ENCODE results near the gene WDR70.

Gene WDR70

DNA sequence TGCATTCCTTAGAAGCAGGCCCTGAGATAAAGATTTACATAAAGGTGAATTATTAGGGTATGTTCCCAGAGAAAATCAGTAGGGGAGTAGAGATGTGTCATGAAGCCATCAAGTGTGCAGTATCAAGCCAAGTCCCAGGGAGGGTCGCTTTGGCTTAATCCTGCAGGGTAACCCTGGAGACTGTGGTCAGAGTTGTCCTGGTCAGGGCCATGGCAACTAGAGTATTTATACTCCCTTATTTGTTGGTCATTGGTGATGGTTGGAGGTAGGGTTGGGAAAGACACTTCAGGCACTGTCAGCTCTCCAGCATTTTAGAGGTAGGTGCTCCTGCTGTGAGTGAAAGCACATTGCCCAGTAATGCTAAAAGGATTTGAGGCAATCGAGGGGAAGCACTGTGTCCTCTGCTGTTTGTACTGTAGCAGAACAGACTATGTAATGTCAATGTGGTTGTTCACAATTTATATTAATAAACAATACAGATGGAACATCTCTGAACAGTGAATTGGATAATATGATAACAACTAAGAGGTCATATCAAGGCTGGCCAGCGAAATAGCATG, 351.9 kb downstream of the WDR70 start:
- TF ChIP-seq FOXK2 (IDR thresholded peaks at IDR 0.05): no peak
- no peak for TF ChIP-seq SUZ12 (IDR thresholded peaks at IDR 0.05)
- TF ChIP-seq CTBP1 (IDR thresholded peaks at IDR 0.05; ENCODE audit: borderline replicate concordance): no peak
- no peak for TF ChIP-seq FOXA1 (IDR thresholded peaks at IDR 0.05)
- DNase-seq (ENCODE audit: extremely low spot score): no peak
- ChIA-PET CTCF (no interaction called here), POLR2A (no interaction called here)

DNA sequence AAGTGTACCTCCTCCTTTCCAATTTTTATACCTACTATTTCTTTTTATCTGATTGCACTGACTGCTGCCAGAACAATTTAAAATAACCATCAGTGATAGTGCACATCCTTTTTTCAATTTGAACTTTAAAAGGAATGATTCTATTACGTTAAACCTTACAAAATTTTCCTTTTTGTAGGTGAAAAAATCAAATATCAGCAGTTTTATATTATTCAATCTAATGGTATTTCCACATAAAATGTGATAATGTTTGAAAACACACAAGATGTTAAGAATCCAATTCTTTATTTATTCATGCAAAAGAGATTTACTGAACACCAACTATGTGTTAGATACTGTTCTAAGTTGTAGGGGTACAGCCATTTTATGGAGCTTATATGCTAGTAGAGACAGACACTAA, 355.0 kb downstream of the WDR70 start:
- TF ChIP-seq BHLHE40 (IDR thresholded peaks at IDR 0.05; ENCODE audit: borderline replicate concordance) (no peak), ARNT (IDR thresholded peaks at IDR 0.05) (no peak), LEF1 (IDR thresholded peaks at IDR 0.05; ENCODE audit: borderline replicate concordance) (no peak), NFRKB (IDR thresholded peaks at IDR 0.05) (no peak), HDGF (IDR thresholded peaks at IDR 0.05; ENCODE audit: borderline replicate concordance) (no peak), FOXK2 (IDR thresholded peaks at IDR 0.05) (no peak), ZNF384 (IDR thresholded peaks at IDR 0.05) (no peak), L3MBTL2 (conservative IDR thresholded peaks at IDR 0.05) (no peak), ELF4 (IDR thresholded peaks at IDR 0.05) (no peak), TARDBP (IDR thresholded peaks at IDR 0.05) (no peak), SP1 (IDR thresholded peaks at IDR 0.05) (no peak), FOXA1 (IDR thresholded peaks at IDR 0.05) (no peak)
- TF ChIP-seq, protein P1, sequence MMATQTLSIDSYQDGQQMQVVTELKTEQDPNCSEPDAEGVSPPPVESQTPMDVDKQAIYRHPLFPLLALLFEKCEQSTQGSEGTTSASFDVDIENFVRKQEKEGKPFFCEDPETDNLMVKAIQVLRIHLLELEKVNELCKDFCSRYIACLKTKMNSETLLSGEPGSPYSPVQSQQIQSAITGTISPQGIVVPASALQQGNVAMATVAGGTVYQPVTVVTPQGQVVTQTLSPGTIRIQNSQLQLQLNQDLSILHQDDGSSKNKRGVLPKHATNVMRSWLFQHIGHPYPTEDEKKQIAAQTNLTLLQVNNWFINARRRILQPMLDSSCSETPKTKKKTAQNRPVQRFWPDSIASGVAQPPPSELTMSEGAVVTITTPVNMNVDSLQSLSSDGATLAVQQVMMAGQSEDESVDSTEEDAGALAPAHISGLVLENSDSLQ (IDR thresholded peaks at IDR 0.05): no peak
- ChIA-PET POLR2A (no interaction called here), CTCF (interaction anchor here (4.5 kb wide), 1 partner anchor 11 kb away, joined by 30 read pairs; no protein-coding TSS in a partner anchor)
- DNase-seq (ENCODE audit: extremely low spot score): no peak

DNA sequence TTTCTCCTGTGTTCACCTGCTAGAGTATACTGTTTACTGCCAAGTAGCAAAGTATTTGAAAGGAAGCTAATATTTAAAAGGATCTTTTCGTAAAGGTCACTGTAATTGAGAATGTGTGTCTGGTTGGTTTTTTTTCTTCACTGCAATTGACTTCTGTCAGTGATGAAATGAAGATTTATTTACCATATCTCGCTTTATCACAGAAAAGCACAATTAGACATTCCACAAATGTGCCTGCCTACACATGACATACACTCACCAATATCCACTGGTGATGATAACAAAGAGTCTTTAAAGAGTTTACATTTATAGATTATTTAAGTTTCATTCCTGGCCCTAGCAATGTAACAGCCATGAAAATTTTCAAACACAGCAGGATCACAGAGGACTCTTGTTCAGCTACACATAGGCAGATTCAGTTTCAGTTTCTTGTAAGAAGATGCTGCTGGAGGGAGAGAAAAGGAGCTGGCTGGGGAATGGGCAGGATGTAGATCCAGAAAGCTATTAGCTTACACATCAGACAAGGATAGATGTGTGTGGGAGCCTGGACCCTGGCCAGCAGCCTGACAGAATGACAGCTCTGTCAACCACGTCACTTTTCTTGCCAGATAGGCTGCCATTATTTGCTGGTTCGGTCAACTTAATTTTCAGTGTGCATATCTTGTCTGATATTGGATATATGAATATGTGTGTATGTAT, 356.7 kb downstream of the WDR70 start:
- POLR2A ChIA-PET: no interaction called here

DNA sequence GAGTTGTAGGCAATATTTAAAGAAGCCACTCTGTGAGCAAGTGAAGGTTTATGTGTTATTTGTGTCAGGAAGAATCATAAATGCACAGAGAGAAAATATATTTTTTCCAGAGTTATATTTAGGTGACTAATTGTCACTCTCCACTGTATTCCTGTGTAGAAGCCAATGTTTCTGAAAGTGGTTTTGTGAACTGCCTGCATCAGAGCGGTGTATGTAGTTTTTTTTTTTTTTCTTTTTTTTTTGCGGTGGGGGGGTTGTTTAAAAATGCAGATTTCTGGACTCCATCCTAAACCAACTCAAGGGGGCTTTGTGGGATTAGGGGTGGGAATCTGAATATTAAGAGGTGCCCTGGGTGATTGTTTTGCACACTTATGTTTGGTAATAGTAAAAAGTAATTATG, 357.3 kb downstream of the WDR70 start:
- POLR2A ChIA-PET: no interaction called here
- CTCF ChIA-PET: interaction anchor here (4.5 kb wide), 1 partner anchor 13 kb away, joined by 30 read pairs; no protein-coding TSS in a partner anchor
- TF ChIP-seq ELF4 (IDR thresholded peaks at IDR 0.05): no peak
- TF ChIP-seq SUZ12 (IDR thresholded peaks at IDR 0.05): no peak
- no peak for TF ChIP-seq TARDBP (IDR thresholded peaks at IDR 0.05)
- no peak for TF ChIP-seq LEF1 (IDR thresholded peaks at IDR 0.05; ENCODE audit: borderline replicate concordance)
- no peak for TF ChIP-seq FOXA1 (IDR thresholded peaks at IDR 0.05)
- no peak for TF ChIP-seq BHLHE40 (IDR thresholded peaks at IDR 0.05; ENCODE audit: borderline replicate concordance)
- DNase-seq (ENCODE audit: extremely low spot score): no peak

More for the DNA sequence above, 356.7 kb downstream of the WDR70 start:
- CTCF ChIA-PET: interaction anchor here (0.7 to 4.5 kb wide), 2 partner anchors 13 to 244 kb away, joined by 3 to 30 read pairs; no protein-coding TSS in a partner anchor
- no peak for DNase-seq (ENCODE audit: extremely low spot score)
- no peak for TF ChIP-seq FOXK2 (IDR thresholded peaks at IDR 0.05)
- no peak for TF ChIP-seq FOXA1 (IDR thresholded peaks at IDR 0.05)
- TF ChIP-seq FOXM1 (IDR thresholded peaks at IDR 0.05; ENCODE audit: borderline replicate concordance): no peak
- TF ChIP-seq L3MBTL2 (conservative IDR thresholded peaks at IDR 0.05): no peak
- no peak for TF ChIP-seq HDGF (IDR thresholded peaks at IDR 0.05; ENCODE audit: borderline replicate concordance)
- no peak for TF ChIP-seq SP1 (IDR thresholded peaks at IDR 0.05)
- TF ChIP-seq LEF1 (IDR thresholded peaks at IDR 0.05; ENCODE audit: borderline replicate concordance): no peak
- no peak for TF ChIP-seq NFRKB (IDR thresholded peaks at IDR 0.05)
- no peak for TF ChIP-seq ZNF384 (IDR thresholded peaks at IDR 0.05)
- TF ChIP-seq, protein P1 (IDR thresholded peaks at IDR 0.05): no peak
- TF ChIP-seq BHLHE40 (IDR thresholded peaks at IDR 0.05; ENCODE audit: borderline replicate concordance): no peak
- no peak for TF ChIP-seq CTBP1 (IDR thresholded peaks at IDR 0.05; ENCODE audit: borderline replicate concordance)
- no peak for TF ChIP-seq TARDBP (IDR thresholded peaks at IDR 0.05)
- TF ChIP-seq ARNT (IDR thresholded peaks at IDR 0.05): no peak
- TF ChIP-seq SUZ12 (IDR thresholded peaks at IDR 0.05): no peak
- no peak for TF ChIP-seq ELF4 (IDR thresholded peaks at IDR 0.05)

DNA sequence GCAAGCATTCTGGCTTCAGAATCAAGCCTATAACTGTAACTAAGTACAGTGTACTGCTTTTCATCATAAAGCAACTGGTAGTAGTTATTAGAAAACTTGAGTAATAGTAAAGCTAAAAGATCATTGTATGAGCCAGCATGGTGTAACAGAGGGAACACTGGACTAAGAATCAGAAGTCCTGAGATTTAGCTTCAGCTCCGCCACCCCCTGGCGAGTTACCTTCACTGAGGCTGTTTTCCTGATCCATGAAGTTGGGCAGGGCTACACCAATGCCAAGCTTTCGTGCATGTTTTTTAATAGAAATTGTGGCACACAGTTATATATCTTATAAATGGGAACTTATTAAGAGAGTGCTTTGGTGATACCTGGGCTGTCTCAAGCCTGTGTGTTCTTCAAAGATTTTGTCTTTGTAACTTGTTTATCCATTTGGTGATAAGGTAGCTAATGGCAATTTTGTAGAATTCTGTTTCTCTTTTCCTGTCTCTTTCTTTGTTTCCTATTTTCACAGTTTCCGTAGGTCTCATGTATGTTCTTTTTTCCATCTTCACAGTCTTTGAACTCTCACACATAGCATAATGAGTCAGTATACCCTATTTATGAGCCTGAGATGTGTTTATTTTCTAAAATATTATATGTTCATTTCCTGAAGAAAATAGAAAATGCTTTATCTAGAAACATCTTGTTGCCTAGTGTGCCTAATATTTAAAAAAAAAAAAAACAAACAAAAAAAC, 358.4 kb downstream of the WDR70 start:
- POLR2A ChIA-PET: no interaction called here

More for the DNA sequence above, 358.4 kb downstream of the WDR70 start:
- TF ChIP-seq CTBP1 (IDR thresholded peaks at IDR 0.05; ENCODE audit: borderline replicate concordance): no peak
- no peak for TF ChIP-seq FOXA1 (IDR thresholded peaks at IDR 0.05)
- TF ChIP-seq ELF4 (IDR thresholded peaks at IDR 0.05): no peak
- TF ChIP-seq LEF1 (IDR thresholded peaks at IDR 0.05; ENCODE audit: borderline replicate concordance): no peak
- TF ChIP-seq FOXK2 (IDR thresholded peaks at IDR 0.05): no peak
- TF ChIP-seq BHLHE40 (IDR thresholded peaks at IDR 0.05; ENCODE audit: borderline replicate concordance): no peak
- TF ChIP-seq, protein P1 (IDR thresholded peaks at IDR 0.05): no peak
- TF ChIP-seq HDGF (IDR thresholded peaks at IDR 0.05; ENCODE audit: borderline replicate concordance): no peak
- no peak for TF ChIP-seq TARDBP (IDR thresholded peaks at IDR 0.05)
- no peak for TF ChIP-seq ARNT (IDR thresholded peaks at IDR 0.05)
- no peak for TF ChIP-seq SUZ12 (IDR thresholded peaks at IDR 0.05)
- TF ChIP-seq NFRKB (IDR thresholded peaks at IDR 0.05): no peak
- TF ChIP-seq L3MBTL2 (conservative IDR thresholded peaks at IDR 0.05): no peak
- no peak for TF ChIP-seq ZNF384 (IDR thresholded peaks at IDR 0.05)
- CTCF ChIA-PET: interaction anchor here (0.9 to 1.3 kb wide), 2 partner anchors 14 to 15 kb away, joined by 3 to 4 read pairs; no protein-coding TSS in a partner anchor
- DNase-seq (ENCODE audit: extremely low spot score): no peak

Data from HEK293T (cell line).